GM06990 (cell line): Measurements from ENCODE around the gene OR4K2.

Experiments used
- DNase-seq: peaks from one replicate; pipeline ENCODE4 v3.0.0-alpha.2; 2011; ENCODE audit not compliant: insufficient read length; ENCODE audit errors: extremely low read depth
- H3K27me3 ChIP-seq: replicated peaks from 2 replicates; pipeline ENCODE4 v1.6.0; 2011; ENCODE audit warnings: low read length; ENCODE audit not compliant: control insufficient read depth, insufficient read depth
- H3K36me3 ChIP-seq: 2 replicates; pipeline ENCODE4 v1.5.1; 2011; ENCODE audit warnings: low read length; ENCODE audit not compliant: control insufficient read depth, insufficient read depth
- H3K4me3 ChIP-seq: replicated peaks from 2 replicates; pipeline ENCODE4 v1.5.1; 2011; ENCODE audit warnings: low read depth, mild to moderate bottlenecking, control low read depth, low read length
- CTCF ChIP-seq: IDR thresholded peaks from 2 replicates; pipeline ENCODE4 v1.5.1; 2011; ENCODE audit warnings: low read length, control low read depth, mild to moderate bottlenecking, inconsistent platforms; ENCODE audit not compliant: insufficient read depth, poor library complexity, severe bottlenecking

OR4K2 gene

GRCh38 chr14:19873178-19873577 is 1.8 kb upstream of the OR4K2 start:
- no peak for DNase-seq
- no peak for TF ChIP-seq CTCF
- H3K4me3 ChIP-seq = no peak overlapping the region
- H3K27me3 ChIP-seq = no peaks in the 10 kb centered on the region
- H3K36me3 ChIP-seq = no peaks in the 10 kb centered on the region

GRCh38 chr14:19878029-19878642 is 3.2 kb downstream of the OR4K2 start:
- Histone ChIP-seq H3K27me3 (no peaks in the 10 kb centered on the region), H3K36me3 (no peaks in the 10 kb centered on the region), H3K4me3 (no peak overlapping the region)
- no peak for DNase-seq
- peak; percentile 58 for TF ChIP-seq CTCF

GRCh38 chr14:19895282-19895681 is 20.3 kb downstream of the OR4K2 start:
- H3K27me3 ChIP-seq = no peaks in the 10 kb centered on the region
- no peak for DNase-seq
- H3K36me3 ChIP-seq = no peaks in the 10 kb centered on the region
- no peak overlapping the region for H3K4me3 ChIP-seq
- no peak for TF ChIP-seq CTCF

GRCh38 chr14:19900999-19901398 is 26.1 kb downstream of the OR4K2 start:
- DNase-seq = no peak
- no peaks in the 10 kb centered on the region for H3K27me3 ChIP-seq
- TF ChIP-seq CTCF = no peak
- H3K36me3 ChIP-seq = no peaks in the 10 kb centered on the region
- H3K4me3 ChIP-seq = no peak overlapping the region

GRCh38 chr14:19902409-19902808 is 27.5 kb downstream of the OR4K2 start:
- Histone ChIP-seq H3K27me3 (no peaks in the 10 kb centered on the region), H3K4me3 (no peak overlapping the region), H3K36me3 (no peaks in the 10 kb centered on the region)
- TF ChIP-seq CTCF = no peak
- no peak for DNase-seq

GRCh38 chr14:19906665-19907064 is 31.7 kb downstream of the OR4K2 start:
- DNase-seq = no peak
- Histone ChIP-seq H3K36me3 (no peaks in the 10 kb centered on the region), H3K4me3 (no peak overlapping the region), H3K27me3 (no peaks in the 10 kb centered on the region)
- TF ChIP-seq CTCF = no peak
